Measurements from ENCODE around the gene PLG.
"Not testable (repeated sequence)": the region's sequence is repeated elsewhere in the genome, so short reads cannot be mapped to it uniquely, and the experiment has no call there.

PLG gene

GRCh38 chr6:160774399-160774798 lies 72.4 kb downstream of the PLG start:
- no peaks in the 10 kb centered on the region for H3K27me3 ChIP-seq (ENCODE audit: insufficient read depth, low read length)
- no peak overlapping the region for H3K27ac ChIP-seq (ENCODE audit: low read depth, low read length)
- no peaks in the 10 kb centered on the region for H3K36me3 ChIP-seq (ENCODE audit: insufficient read depth, low read length)
- H3K79me2 ChIP-seq (ENCODE audit: control insufficient read depth, insufficient read depth, low read length, unreplicated experiment): no peaks in the 10 kb centered on the region
- H2AFZ ChIP-seq (ENCODE audit: low read length, unreplicated experiment): no peak overlapping the region
- no peak overlapping the region for H3K4me3 ChIP-seq (ENCODE audit: low read depth, low read length)
- no peaks in the 10 kb centered on the region for H3K4me1 ChIP-seq (ENCODE audit: control insufficient read depth, insufficient read depth, low read length, unreplicated experiment)

- no peaks in the 10 kb centered on the region for H3K79me2 ChIP-seq (ENCODE audit: control insufficient read depth, insufficient read depth, low read length, unreplicated experiment)
- H3K36me3 ChIP-seq (ENCODE audit: insufficient read depth, low read length): no peaks in the 10 kb centered on the region
- no peak overlapping the region for H2AFZ ChIP-seq (ENCODE audit: low read length, unreplicated experiment)
- H3K4me3 ChIP-seq (ENCODE audit: low read depth, low read length): no peak overlapping the region
- no peak overlapping the region for H3K27ac ChIP-seq (ENCODE audit: low read depth, low read length)
- no peaks in the 10 kb centered on the region for H3K4me1 ChIP-seq (ENCODE audit: control insufficient read depth, insufficient read depth, low read length, unreplicated experiment)
- H3K27me3 ChIP-seq (ENCODE audit: insufficient read depth, low read length): no peaks in the 10 kb centered on the region
Observed at GRCh38 chr6:160775792-160776580, 73.9 kb downstream of the PLG start.

GRCh38 chr6:160779095-160779494 lies 77.1 kb downstream of the PLG start:
- H3K4me3 ChIP-seq (ENCODE audit: low read depth, low read length); H3K27me3 ChIP-seq (ENCODE audit: insufficient read depth, low read length); H3K27ac ChIP-seq (ENCODE audit: low read depth, low read length); H2AFZ ChIP-seq (ENCODE audit: low read length, unreplicated experiment); H3K79me2 ChIP-seq (ENCODE audit: control insufficient read depth, insufficient read depth, low read length, unreplicated experiment); H3K4me1 ChIP-seq (ENCODE audit: control insufficient read depth, insufficient read depth, low read length, unreplicated experiment); H3K36me3 ChIP-seq (ENCODE audit: insufficient read depth, low read length): not testable (repeated sequence)

- not testable (repeated sequence) for H3K36me3 ChIP-seq (ENCODE audit: insufficient read depth, low read length); H3K4me3 ChIP-seq (ENCODE audit: low read depth, low read length); H2AFZ ChIP-seq (ENCODE audit: low read length, unreplicated experiment); H3K4me1 ChIP-seq (ENCODE audit: control insufficient read depth, insufficient read depth, low read length, unreplicated experiment); H3K79me2 ChIP-seq (ENCODE audit: control insufficient read depth, insufficient read depth, low read length, unreplicated experiment); H3K27ac ChIP-seq (ENCODE audit: low read depth, low read length); H3K27me3 ChIP-seq (ENCODE audit: insufficient read depth, low read length)
Observed at GRCh38 chr6:160780656-160781055, 78.6 kb downstream of the PLG start.

GRCh38 chr6:160781298-160781697 lies 79.3 kb downstream of the PLG start:
- no peaks in the 10 kb centered on the region for H3K36me3 ChIP-seq (ENCODE audit: insufficient read depth, low read length)
- H2AFZ ChIP-seq (ENCODE audit: low read length, unreplicated experiment): no peak overlapping the region
- no peak overlapping the region for H3K27ac ChIP-seq (ENCODE audit: low read depth, low read length)
- no peaks in the 10 kb centered on the region for H3K79me2 ChIP-seq (ENCODE audit: control insufficient read depth, insufficient read depth, low read length, unreplicated experiment)
- H3K4me1 ChIP-seq (ENCODE audit: control insufficient read depth, insufficient read depth, low read length, unreplicated experiment): no peaks in the 10 kb centered on the region
- H3K27me3 ChIP-seq (ENCODE audit: insufficient read depth, low read length): no peaks in the 10 kb centered on the region
- H3K4me3 ChIP-seq (ENCODE audit: low read depth, low read length): no peak overlapping the region

GRCh38 chr6:160782228-160782627 lies 80.2 kb downstream of the PLG start:
- no peaks in the 10 kb centered on the region for H3K4me1 ChIP-seq (ENCODE audit: control insufficient read depth, insufficient read depth, low read length, unreplicated experiment)
- no peaks in the 10 kb centered on the region for H3K36me3 ChIP-seq (ENCODE audit: insufficient read depth, low read length)
- no peak overlapping the region for H3K4me3 ChIP-seq (ENCODE audit: low read depth, low read length)
- H3K79me2 ChIP-seq (ENCODE audit: control insufficient read depth, insufficient read depth, low read length, unreplicated experiment): no peaks in the 10 kb centered on the region
- H2AFZ ChIP-seq (ENCODE audit: low read length, unreplicated experiment): no peak overlapping the region
- no peaks in the 10 kb centered on the region for H3K27me3 ChIP-seq (ENCODE audit: insufficient read depth, low read length)
- no peak overlapping the region for H3K27ac ChIP-seq (ENCODE audit: low read depth, low read length)

- H3K27ac ChIP-seq (ENCODE audit: low read depth, low read length): no peak overlapping the region
- H3K36me3 ChIP-seq (ENCODE audit: insufficient read depth, low read length): no peaks in the 10 kb centered on the region
- no peaks in the 10 kb centered on the region for H3K79me2 ChIP-seq (ENCODE audit: control insufficient read depth, insufficient read depth, low read length, unreplicated experiment)
- no peak overlapping the region for H3K4me3 ChIP-seq (ENCODE audit: low read depth, low read length)
- no peaks in the 10 kb centered on the region for H3K27me3 ChIP-seq (ENCODE audit: insufficient read depth, low read length)
- H2AFZ ChIP-seq (ENCODE audit: low read length, unreplicated experiment): no peak overlapping the region
- H3K4me1 ChIP-seq (ENCODE audit: control insufficient read depth, insufficient read depth, low read length, unreplicated experiment): no peaks in the 10 kb centered on the region
Observed at GRCh38 chr6:160783741-160784140, 81.7 kb downstream of the PLG start.

- H2AFZ ChIP-seq (ENCODE audit: low read length, unreplicated experiment); H3K4me1 ChIP-seq (ENCODE audit: control insufficient read depth, insufficient read depth, low read length, unreplicated experiment); H3K36me3 ChIP-seq (ENCODE audit: insufficient read depth, low read length); H3K4me3 ChIP-seq (ENCODE audit: low read depth, low read length); H3K27ac ChIP-seq (ENCODE audit: low read depth, low read length); H3K79me2 ChIP-seq (ENCODE audit: control insufficient read depth, insufficient read depth, low read length, unreplicated experiment); H3K27me3 ChIP-seq (ENCODE audit: insufficient read depth, low read length): not testable (repeated sequence)
Observed at GRCh38 chr6:160788126-160788525, 86.1 kb downstream of the PLG start.

GRCh38 chr6:160788806-160789205 lies 86.8 kb downstream of the PLG start:
- Histone ChIP-seq H3K4me1 (ENCODE audit: control insufficient read depth, insufficient read depth, low read length, unreplicated experiment) (no peaks in the 10 kb centered on the region), H2AFZ (ENCODE audit: low read length, unreplicated experiment) (no peak overlapping the region), H3K36me3 (ENCODE audit: insufficient read depth, low read length) (no peaks in the 10 kb centered on the region), H3K79me2 (ENCODE audit: control insufficient read depth, insufficient read depth, low read length, unreplicated experiment) (no peaks in the 10 kb centered on the region), H3K27ac (ENCODE audit: low read depth, low read length) (no peak overlapping the region), H3K27me3 (ENCODE audit: insufficient read depth, low read length) (no peaks in the 10 kb centered on the region), H3K4me3 (ENCODE audit: low read depth, low read length) (no peak overlapping the region)

GRCh38 chr6:160789263-160790027 lies 87.4 kb downstream of the PLG start:
- Histone ChIP-seq H2AFZ (ENCODE audit: low read length, unreplicated experiment) (no peak overlapping the region), H3K4me1 (ENCODE audit: control insufficient read depth, insufficient read depth, low read length, unreplicated experiment) (no peaks in the 10 kb centered on the region), H3K36me3 (ENCODE audit: insufficient read depth, low read length) (no peaks in the 10 kb centered on the region), H3K79me2 (ENCODE audit: control insufficient read depth, insufficient read depth, low read length, unreplicated experiment) (no peaks in the 10 kb centered on the region), H3K27ac (ENCODE audit: low read depth, low read length) (no peak overlapping the region), H3K4me3 (ENCODE audit: low read depth, low read length) (no peak overlapping the region), H3K27me3 (ENCODE audit: insufficient read depth, low read length) (no peaks in the 10 kb centered on the region)
